Subcutaneous abdominal adipose tissue (tissue), 5 donors: ENCODE measurements around the gene CORO2B.
"Not testable (repeated sequence)": the region's sequence is repeated elsewhere in the genome, so short reads cannot be mapped to it uniquely, and the experiment has no call there.

Experiments used
- H3K27ac ChIP-seq: one replicate; pipeline ENCODE4 v1.7.0; 2013; ENCODE audit warnings: low read depth, mild to moderate bottlenecking, inconsistent platforms, low read length, moderate library complexity
- H3K27me3 ChIP-seq, 5 donors: one replicate each; pipeline ENCODE4 v1.7.0; 2013; ENCODE audit warnings: low read length in 5 of 5, inconsistent platforms in 1 of 5; ENCODE audit not compliant: control insufficient read depth in 5 of 5, insufficient read depth in 4 of 5
- H3K36me3 ChIP-seq, 5 donors: one replicate each; pipeline ENCODE4 v1.7.0; 2013; ENCODE audit warnings: low read length in 5 of 5; ENCODE audit not compliant: control insufficient read depth in 5 of 5, insufficient read depth in 5 of 5
- H3K4me1 ChIP-seq, 5 donors: one replicate each; pipeline ENCODE4 v1.7.0; 2013; ENCODE audit warnings: low read length in 5 of 5, mild to moderate bottlenecking in 3 of 5, moderate library complexity in 1 of 5; ENCODE audit not compliant: control insufficient read depth in 5 of 5, insufficient read depth in 5 of 5
- H3K4me3 ChIP-seq, 5 donors: one replicate each; pipeline ENCODE4 v1.7.0; 2013; ENCODE audit warnings: low read length in 5 of 5, low read depth in 1 of 5
- H3K9ac ChIP-seq, 5 donors: one replicate each; pipeline ENCODE4 v1.7.0; 2013; ENCODE audit warnings: low read length in 5 of 5, mild to moderate bottlenecking in 4 of 5, moderate library complexity in 3 of 5
- H3K9me3 ChIP-seq, 5 donors: one replicate each; pipeline ENCODE4 v1.7.0; 2013; ENCODE audit warnings: low read length in 5 of 5; ENCODE audit not compliant: control insufficient read depth in 5 of 5
- donor health status: healthy.
- donor health status: healthy.
- donor health status: healthy.
- donor health status: healthy.
- donor health status: healthy.

The CORO2B gene

DNA sequence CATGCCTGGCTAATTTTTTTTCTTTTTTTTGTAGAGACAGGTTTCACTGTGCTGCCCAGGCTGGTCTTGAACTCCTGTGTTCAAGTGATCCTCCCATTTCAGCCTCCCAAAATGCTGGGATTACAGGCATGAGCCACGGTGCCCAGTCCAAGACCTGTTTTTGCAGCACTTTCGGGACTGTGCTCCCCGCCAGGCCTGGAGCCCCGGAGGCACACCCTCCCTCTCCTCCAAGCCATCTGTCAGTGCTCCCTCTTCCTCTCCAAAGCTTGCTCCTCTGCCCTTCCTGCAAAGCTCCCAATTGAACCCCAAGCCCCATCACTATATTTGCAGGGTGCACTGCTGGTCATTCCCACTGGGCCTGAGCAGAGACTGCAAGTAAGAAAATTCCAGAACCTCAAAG lies 98.1 kb downstream of the CORO2B start:
- Histone ChIP-seq H3K4me1 (peaks cover 0 to 23% (median 11%) of the 10 kb centered on the region in 5 donors), H3K27me3 (no peaks in the 10 kb centered on the region), H3K9ac (no peak overlapping the region), H3K9me3 (no peaks in the 10 kb centered on the region), H3K4me3 (no peak overlapping the region), H3K36me3 (no peaks in the 10 kb centered on the region), H3K27ac (no peak overlapping the region)

DNA sequence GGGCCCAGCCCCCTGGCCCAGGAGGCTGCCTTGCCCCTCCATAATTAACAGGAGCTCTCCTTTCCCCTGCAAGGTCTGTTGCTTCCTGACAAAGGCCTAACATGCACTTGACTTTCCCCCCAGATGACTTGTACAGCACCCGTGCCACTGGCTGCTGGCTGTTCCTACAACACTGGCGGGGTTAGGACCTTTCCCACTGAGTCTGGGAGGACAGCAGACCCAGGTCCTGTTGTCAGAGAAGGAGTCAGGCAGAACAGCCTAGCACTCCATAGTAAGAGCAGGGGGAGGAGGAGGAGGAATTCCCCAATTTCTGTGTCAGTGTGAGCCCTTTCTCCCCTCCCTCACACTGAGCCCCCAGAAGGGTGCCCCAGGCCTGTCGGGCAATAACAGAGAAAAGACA lies 99.2 kb downstream of the CORO2B start:
- no peak overlapping the region for H3K4me3 ChIP-seq
- no peaks in the 10 kb centered on the region for H3K9me3 ChIP-seq
- H3K4me1 ChIP-seq, result peaks cover 0 to 23% (median 11%) of the 10 kb centered on the region in 5 donors
- no peak overlapping the region for H3K27ac ChIP-seq
- no peak overlapping the region for H3K9ac ChIP-seq
- H3K36me3 ChIP-seq, result no peaks in the 10 kb centered on the region
- no peaks in the 10 kb centered on the region for H3K27me3 ChIP-seq

DNA sequence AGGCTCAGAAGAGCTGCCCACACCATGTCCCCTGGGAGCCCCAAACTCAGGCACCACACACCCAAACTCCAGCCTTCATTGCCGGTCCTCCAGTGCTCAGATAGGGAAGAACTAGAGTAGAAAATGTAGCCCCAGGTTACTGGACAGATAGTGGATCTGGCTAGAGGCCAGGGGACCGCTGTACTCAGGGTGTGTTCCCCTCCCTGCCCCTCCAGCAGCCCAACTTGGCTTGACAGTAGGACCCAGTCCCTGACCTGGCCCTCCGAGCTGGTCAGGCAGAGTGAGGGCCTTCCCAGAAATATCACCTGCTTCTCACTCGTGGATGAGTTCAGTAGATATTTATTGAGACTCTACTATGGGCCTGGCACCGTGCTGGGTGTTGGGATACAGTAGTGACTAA lies 100.0 kb downstream of the CORO2B start:
- no peaks in the 10 kb centered on the region for H3K36me3 ChIP-seq
- H3K9ac ChIP-seq, result no peak overlapping the region
- H3K4me3 ChIP-seq, result no peak overlapping the region
- H3K27ac ChIP-seq, result no peak overlapping the region
- peaks cover 0 to 22% (median 10%) of the 10 kb centered on the region in 5 donors for H3K4me1 ChIP-seq
- H3K27me3 ChIP-seq, result no peaks in the 10 kb centered on the region
- H3K9me3 ChIP-seq, result no peaks in the 10 kb centered on the region

DNA sequence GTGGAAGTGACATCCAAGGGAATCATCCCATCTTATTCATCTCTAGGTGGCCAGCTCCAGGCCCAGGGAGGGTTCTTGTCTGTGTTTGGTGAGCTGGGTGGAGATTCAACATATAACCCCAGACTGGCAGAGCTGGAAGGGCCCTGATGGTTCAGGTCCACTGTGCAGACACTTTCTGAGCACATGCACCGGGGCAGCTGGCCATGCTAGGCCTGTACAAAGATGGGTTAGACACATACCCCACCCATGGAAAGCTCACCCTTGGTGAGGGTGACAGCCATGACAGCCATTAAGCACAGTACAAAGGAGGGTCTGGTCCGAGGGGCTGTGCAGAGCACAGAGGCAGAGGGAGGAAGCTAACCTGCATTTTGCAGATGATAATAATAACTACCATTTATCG lies 100.4 kb downstream of the CORO2B start:
- H3K9me3 ChIP-seq, result no peaks in the 10 kb centered on the region
- H3K4me3 ChIP-seq, result no peak overlapping the region
- no peaks in the 10 kb centered on the region for H3K27me3 ChIP-seq
- no peak overlapping the region for H3K9ac ChIP-seq
- no peak overlapping the region for H3K27ac ChIP-seq
- H3K36me3 ChIP-seq, result no peaks in the 10 kb centered on the region
- H3K4me1 ChIP-seq, result peaks cover 0 to 18% (median 6%) of the 10 kb centered on the region in 5 donors

DNA sequence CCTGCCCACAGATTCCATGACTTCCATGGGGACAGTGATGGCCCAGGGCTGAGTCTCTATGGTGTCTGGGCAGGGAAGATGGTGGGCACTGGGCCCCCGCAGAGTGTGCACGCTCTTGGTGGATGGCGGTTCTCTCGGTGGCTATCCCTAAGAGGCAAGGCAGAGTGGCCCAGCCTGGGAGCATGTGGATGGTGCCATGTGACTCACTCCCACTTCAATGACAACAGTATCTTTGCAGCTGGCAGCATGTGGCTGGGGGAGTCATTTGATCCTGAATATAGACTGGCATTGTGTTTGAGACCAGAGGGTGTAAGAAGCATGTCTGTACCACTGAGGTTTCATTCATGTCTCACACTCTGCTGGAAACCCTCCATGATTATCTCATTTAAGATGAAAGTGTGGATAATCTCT lies 101.2 kb downstream of the CORO2B start:
- no peaks in the 10 kb centered on the region for H3K36me3 ChIP-seq
- no peaks in the 10 kb centered on the region for H3K27me3 ChIP-seq
- no peak overlapping the region for H3K27ac ChIP-seq
- no peak overlapping the region for H3K9ac ChIP-seq
- peaks cover 0 to 10% (median 0%) of the 10 kb centered on the region in 5 donors for H3K4me1 ChIP-seq
- H3K9me3 ChIP-seq, result no peaks in the 10 kb centered on the region
- H3K4me3 ChIP-seq, result no peak overlapping the region

DNA sequence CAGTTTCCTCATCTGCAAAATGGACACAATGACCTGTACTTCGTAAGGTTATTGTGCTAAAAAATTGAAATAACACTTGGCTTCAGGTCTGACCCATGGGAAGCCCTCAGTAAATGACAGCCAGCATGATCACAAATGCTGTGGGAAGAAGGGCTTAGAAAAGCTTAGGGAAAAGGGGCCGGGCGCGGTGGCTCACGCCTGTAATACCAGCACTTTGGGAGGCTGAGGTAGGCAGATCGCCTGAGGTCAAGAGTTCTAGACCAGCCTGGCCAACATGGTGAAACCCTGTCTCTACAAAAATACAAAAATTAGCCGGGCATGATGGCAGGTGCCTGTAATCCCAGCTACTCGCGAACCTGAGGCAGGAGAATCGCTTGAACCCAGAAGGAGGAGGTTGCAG lies 102.0 kb downstream of the CORO2B start:
- H3K9me3 ChIP-seq, H3K4me1 ChIP-seq, H3K36me3 ChIP-seq, H3K4me3 ChIP-seq, H3K9ac ChIP-seq, H3K27ac ChIP-seq, H3K27me3 ChIP-seq: not testable (repeated sequence)

DNA sequence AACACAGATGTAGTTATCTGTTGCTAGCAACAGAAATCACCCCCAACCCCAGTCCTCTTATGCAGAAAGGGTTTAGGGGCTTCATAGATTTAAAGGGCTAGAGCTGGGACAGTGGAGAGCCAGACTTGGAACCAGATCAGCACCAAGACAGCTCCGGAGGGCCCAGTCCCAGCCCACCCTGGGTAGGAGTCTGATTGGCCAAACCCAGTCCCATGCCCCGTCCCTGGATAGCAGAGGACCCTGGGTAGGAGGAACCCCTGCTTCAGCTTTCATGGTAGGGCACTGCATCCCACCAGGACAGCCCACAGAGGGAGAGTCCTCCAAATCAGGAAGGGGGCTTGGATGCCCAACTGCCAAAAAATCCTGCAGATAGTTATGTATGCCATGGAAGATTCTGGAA lies 103.0 kb downstream of the CORO2B start:
- Histone ChIP-seq H3K36me3 (no peaks in the 10 kb centered on the region), H3K9me3 (no peaks in the 10 kb centered on the region), H3K27me3 (no peaks in the 10 kb centered on the region), H3K4me3 (no peak overlapping the region), H3K27ac (no peak overlapping the region), H3K4me1 (peaks cover 0 to 6% (median 0%) of the 10 kb centered on the region in 5 donors), H3K9ac (no peak overlapping the region)

DNA sequence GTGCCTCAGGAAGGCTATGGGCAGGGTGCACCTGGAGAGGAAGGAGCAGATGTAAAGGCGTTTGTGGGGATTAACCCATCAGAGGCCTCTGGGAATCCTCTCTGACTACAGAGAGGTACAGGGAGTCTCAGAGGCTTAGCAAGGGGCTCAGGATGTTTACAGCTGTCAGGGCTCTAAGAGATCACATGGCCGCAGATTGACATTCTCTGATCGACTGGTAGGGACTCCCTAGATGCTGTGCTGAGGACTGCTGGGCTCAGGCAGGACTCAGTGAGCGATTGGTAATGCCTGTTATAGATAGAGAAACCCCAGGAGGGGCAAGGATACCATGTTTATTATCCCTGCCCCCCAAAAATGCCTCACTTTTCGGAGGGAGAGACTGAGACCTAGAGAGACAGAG lies 103.5 kb downstream of the CORO2B start:
- no peak overlapping the region for H3K4me3 ChIP-seq
- H3K9ac ChIP-seq, result no peak overlapping the region
- H3K27ac ChIP-seq, result no peak overlapping the region
- H3K27me3 ChIP-seq, result no peaks in the 10 kb centered on the region
- peaks cover 0 to 6% (median 0%) of the 10 kb centered on the region in 5 donors for H3K4me1 ChIP-seq
- no peaks in the 10 kb centered on the region for H3K36me3 ChIP-seq
- H3K9me3 ChIP-seq, result no peaks in the 10 kb centered on the region

DNA sequence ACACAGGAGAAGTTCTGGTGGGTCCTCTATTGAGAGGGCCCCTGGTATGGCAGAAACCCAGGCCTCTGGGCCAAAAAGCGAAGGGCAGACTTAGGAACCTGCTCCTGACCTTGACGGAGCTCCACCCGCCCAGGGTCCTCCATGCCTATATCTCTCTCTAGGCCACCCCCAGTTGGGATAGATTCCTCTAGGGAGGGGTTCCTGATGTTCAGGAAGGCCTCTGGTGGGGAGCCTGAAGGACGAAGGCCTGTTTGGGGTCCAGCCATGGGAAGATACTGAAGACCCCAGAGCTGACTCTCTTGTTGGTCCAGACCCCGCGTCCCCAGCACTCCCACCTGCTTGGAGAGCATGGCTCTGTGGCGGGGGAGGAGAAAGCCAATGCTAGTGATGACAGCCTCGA lies 104.2 kb downstream of the CORO2B start:
- Histone ChIP-seq H3K27me3 (no peaks in the 10 kb centered on the region), H3K9ac (no peak overlapping the region), H3K4me1 (peaks cover 0 to 6% (median 0%) of the 10 kb centered on the region in 5 donors), H3K27ac (no peak overlapping the region), H3K4me3 (no peak overlapping the region), H3K36me3 (no peaks in the 10 kb centered on the region), H3K9me3 (no peaks in the 10 kb centered on the region)

DNA sequence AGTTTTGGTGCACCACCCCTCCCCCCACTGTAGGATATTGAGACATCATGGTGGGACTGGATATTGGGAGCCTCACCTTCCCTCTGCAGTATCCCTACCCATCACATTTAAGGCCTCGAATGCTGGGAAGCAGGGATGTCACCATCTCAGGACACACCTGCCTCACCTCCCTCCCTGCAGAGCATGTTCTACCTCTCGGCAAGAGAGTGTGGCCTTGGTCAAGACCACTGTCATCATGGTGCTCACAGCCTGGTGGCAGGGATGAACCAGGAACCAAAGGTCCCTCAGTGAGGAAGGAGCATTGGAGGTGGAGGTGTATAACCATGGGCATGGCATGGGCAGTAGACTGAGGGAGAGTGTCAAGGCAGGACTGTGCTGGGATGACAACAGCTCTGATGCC lies 104.8 kb downstream of the CORO2B start:
- Histone ChIP-seq H3K27ac (no peak overlapping the region), H3K9ac (no peak overlapping the region), H3K4me3 (no peak overlapping the region), H3K27me3 (no peaks in the 10 kb centered on the region), H3K36me3 (no peaks in the 10 kb centered on the region), H3K4me1 (peaks cover 0 to 6% (median 0%) of the 10 kb centered on the region in 5 donors), H3K9me3 (no peaks in the 10 kb centered on the region)

DNA sequence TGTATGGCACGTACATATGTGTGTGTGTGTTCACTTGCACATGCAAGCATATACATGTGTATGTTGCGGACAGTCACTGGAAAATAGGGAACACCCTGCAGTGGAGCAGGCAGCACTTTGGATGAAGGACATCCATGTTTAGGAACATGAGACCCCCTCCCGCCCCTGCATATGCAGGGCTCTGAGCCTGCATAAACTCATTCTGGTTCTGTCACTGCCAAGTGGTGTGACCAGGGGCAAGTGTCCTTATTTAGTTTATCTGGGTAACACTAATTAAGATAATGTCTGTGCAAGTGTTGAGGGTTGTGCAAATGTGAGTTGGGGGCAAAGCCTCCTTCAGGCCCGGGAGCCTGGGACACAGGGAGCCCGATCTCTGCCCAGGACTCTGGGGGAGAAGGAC lies 105.7 kb downstream of the CORO2B start:
- peaks cover 0 to 2% (median 0%) of the 10 kb centered on the region in 5 donors for H3K4me1 ChIP-seq
- H3K27ac ChIP-seq, result no peak overlapping the region
- no peaks in the 10 kb centered on the region for H3K9me3 ChIP-seq
- no peaks in the 10 kb centered on the region for H3K27me3 ChIP-seq
- no peak overlapping the region for H3K9ac ChIP-seq
- no peaks in the 10 kb centered on the region for H3K36me3 ChIP-seq
- H3K4me3 ChIP-seq, result no peak overlapping the region
